Activated effector memory CD4-positive, alpha-beta T cell treated with Interleukin-2 at 50 U/mL for 16 hours (primary cell): Measurements from ENCODE around the gene ATXN10.

ENCODE experiments used
- DNase-seq: peaks from one replicate; pipeline ENCODE4 v3.0.0-alpha.2; 2020

ATXN10 gene

GRCh38 chr22:45834795-45835194, 163.2 kb downstream of the ATXN10 start:
- DNase-seq, result no peak

GRCh38 chr22:45836418-45837169, 165.0 kb downstream of the ATXN10 start:
- DNase-seq, result no peak

DNA sequence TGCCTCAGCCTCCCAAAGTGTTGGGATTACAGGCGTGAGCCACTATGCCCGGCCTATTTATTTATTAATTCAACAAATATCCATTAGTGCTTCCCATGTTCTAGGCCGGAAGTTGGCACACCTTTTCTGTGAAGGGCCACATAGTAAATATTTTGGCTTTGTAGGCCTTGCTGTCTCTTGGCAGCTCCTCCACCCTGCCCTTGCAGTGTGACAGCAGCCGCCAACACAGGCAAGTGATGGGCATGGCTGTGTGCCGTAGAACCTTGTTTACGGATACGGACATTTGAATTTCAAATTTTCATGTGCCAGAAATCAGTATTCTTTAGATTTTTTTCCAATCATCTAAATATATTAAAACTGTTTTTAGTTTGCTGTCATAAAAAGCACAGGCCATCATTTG, 165.9 kb downstream of the ATXN10 start:
- no peak for DNase-seq

DNA sequence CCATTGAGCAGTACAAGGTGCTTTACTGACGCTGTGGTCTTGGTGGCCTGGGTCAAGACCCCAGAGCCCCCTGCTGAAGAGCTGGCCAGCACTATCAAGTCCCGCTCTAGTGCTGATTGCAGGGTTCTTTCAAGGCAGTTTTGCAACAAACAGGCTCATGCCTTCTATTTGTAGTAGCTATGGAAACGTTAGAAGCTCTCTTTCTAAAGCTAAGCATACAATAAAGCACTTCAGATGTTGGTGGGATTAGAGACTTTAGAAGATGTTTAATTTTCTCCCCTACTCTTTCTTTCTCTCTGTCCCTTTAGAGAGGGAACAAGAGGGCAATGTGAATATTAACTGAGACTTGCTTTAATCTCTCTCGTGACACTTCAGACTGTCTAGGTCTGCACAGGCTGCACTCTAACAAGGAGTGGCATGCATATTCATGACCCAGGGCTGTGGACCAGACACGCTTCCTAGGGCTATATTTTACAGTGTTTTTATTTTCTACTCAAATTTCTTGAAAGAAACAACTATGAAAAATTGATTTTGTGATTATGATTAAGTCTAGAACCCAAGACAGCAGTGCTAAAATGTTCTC, 166.8 kb downstream of the ATXN10 start:
- DNase-seq, result no peak

DNA sequence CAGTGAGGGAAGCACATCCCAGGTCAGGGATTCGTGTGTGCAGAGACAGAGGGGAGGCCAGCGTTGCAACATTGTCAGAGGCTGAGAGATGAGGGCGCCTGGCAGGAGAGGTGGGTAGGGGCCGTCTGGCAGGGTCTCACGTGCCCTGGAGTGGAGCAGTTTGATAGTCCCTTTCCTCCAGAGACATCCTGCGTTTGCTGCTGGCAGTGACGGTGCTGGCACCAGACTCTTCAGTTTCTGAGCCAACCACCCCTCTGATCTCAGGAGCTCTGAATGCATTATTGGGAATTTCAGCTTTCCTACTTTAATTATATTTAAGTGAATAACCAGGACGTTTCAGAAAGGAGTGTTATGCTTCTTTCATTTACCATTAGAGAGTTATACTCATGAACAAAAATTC, 168.8 kb downstream of the ATXN10 start:
- no peak for DNase-seq

DNA sequence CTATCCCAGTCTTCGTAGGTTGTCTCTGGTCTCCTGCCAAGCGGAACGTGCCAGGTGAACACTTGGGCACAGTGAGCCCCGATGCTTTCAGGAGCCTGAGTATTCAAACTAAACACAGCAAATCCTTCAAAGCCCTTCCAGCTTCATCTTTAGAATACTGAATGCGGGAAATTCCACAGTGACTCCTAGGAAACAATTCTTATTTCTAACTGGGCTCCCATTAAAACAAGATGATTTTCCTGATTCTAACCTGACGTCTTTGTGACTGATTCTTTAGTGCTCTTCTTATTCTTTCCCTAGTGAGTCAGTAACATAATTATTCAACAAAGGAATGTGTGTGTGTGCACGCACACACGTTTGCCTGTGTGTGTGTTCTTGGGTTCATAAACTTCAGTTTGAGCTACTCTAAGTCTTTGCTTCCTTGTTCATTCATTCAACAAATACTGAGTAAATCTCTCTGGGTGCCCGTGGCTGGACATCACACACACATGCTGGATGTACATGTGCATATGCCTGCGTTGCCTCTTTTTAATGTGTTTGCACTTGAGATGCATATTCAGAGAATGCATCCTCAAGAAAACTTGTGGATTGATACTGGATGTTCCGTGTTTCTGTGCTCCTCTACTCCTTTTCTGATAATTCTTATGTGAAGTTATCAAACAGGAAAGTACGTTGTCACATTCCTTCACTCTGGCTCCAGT, 170.8 kb downstream of the ATXN10 start:
- DNase-seq, result no peak

DNA sequence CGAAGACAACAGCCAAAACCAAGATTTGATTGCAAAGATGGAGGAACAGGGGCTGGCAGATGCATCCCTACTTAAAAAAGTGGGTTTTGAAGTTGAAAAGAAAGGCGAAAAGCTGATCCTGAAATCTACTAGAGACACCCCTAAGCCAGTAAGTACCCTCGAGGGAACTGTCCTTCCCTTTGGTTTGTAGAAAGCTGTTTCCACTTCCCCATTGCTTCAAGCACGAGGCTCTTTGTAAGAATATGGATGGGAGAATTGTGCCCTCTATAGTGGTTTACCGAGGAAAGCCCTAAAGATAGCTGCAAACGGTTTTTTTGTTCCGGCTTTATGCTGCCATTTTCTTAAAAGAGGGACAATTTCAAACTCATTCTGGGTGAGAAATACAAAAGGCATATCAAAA, 171.4 kb downstream of the ATXN10 start:
- no peak for DNase-seq

- no peak for DNase-seq
Observed at GRCh38 chr22:45843986-45844385, 172.4 kb downstream of the ATXN10 start.

DNA sequence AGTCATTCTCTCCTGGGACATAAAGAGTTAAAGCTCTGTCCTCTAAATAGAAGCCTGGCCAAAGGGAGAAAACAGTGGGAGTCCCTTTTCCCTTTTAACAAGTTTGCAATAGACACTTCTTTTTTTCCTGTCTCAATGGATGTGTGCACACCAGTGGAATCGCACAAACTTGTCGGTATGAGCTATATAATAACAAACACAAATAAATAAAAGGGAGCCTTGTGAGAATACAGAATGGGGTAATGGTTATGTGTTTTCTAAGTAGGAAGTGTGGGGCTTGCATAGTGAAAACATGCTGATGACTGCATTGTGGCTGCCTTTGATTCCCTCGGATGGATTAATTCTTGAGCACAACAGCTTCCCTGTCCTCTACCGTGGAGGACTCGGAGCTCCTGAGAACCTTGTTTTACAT, 173.4 kb downstream of the ATXN10 start:
- no peak for DNase-seq

- DNase-seq, result no peak
Observed at GRCh38 chr22:45846952-45847351, 175.3 kb downstream of the ATXN10 start.

DNA sequence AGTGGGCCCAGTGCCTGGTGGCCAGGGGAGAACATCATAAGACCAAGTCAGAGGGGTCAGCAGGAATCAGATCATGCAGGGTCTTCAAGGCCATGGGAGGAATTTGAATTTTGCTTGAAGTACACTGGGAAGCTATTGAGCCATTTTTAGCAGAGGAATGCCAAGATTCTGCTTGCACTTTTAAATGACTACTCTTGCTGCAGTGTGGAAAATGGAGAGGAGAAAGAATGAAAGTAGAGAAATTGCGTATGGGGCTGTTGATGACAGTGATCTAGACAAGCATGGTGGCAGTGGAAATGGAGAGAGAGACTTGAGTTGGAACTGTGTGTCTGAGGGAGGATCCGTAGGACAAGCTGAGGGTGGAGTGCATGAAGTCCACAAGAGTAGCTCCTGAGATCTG, 177.3 kb downstream of the ATXN10 start:
- no peak for DNase-seq

- no peak for DNase-seq
Observed at GRCh38 chr22:45852826-45853225, 181.2 kb downstream of the ATXN10 start.

GRCh38 chr22:45855961-45856360, 184.3 kb downstream of the ATXN10 start:
- DNase-seq, result no peak

DNA sequence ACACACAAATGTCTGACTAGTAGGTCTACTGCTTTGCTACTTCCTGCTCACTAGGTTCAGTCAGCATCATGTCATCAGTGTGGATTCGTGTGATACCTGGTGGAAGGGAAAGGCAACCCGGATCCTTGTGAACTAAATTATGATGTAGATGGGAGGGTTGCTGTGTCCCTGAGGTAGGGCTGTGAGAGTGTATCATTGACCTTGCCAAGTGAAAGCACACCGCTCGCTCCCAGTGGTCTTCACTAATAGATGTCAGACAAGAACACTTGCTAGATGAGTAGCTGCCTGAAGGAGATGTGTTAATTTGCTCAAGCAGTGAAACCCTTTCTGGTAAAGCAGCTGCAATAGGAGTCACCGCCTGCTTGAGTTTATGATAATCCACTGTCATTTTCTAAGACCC, 185.9 kb downstream of the ATXN10 start:
- DNase-seq, result no peak

DNA sequence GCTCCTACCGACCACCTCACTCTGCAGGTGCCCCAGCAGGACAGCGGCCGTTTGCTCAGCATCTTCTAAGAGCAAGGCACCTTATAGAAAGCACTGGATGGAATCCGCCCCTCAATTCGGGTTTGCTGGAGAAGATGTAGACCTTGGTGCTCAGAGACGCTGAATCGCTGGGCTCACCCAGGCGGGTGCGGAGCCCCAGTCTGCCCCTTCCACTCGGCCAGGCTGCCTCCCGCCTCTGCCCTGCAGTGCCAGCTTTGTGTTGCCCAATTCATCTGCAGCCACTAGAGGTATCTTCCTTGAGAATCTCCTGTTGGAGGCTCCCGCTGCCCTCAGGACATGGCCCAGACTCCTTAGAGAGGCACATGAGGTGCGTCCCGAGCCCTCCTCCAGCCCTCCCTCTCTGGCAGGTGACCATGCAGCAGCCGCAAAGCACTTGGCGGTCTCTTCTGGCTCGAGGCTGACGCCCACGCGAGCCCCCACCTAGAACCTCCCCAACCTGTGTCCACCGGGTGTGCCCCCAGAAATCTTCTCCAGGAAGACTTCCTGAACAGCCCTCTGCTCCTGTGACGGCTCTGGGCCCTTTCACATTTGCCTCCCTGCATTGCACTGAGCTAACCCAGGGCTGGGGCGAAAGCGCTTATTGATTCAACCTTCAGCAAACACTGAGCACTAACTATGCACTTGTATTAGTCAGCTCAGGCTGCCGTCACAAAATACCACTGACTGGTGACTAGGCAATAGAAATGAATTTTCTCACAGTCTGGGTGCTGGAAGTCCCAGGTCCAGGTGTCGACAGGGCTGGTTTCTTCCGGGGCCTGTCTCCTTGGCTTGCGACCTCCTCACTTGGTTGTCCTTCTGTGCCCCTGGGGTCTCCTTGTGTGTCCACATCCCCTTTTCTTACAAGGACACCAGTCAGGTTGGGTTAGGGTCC, 187.9 kb downstream of the ATXN10 start:
- DNase-seq, result no peak

GRCh38 chr22:45860201-45860600, 188.6 kb downstream of the ATXN10 start:
- DNase-seq, result no peak

DNA sequence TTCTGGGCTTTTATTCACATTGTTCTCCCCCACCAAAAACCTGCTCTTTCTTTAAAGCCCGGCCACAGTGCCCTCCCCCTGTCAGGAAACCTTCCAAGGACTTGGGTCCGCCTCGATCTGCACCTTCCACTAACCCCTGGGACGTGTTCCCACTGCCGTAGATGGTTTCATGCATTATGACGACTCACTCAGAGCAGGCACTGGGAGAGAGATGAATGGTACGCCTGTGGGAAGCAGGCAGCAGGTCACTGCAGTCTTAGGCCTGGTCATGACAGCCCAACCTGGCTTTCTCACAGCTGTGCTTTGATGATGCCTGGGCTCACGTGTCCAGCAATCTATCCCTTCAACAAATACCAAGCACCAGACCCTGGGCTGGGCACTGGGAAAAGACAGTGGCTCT, 189.6 kb downstream of the ATXN10 start:
- DNase-seq, result no peak

GRCh38 chr22:45863981-45864751, 192.5 kb downstream of the ATXN10 start:
- peak; percentile 45 for DNase-seq

GRCh38 chr22:45864959-45865476, 193.4 kb downstream of the ATXN10 start:
- DNase-seq, result no peak

GRCh38 chr22:45865561-45866125, 194.0 kb downstream of the ATXN10 start:
- DNase-seq, result no peak

- DNase-seq, result no peak
Observed at GRCh38 chr22:45866126-45866645, 194.6 kb downstream of the ATXN10 start.
